Natural killer cell (primary cell): ENCODE results near the gene GSN. TPM values are rescaled to one million over a fixed set of nuclear protein-coding genes. Genes with fewer than 3 reads are reported as not detected.

Source experiments
- ATAC-seq, 3 donors: fragments of 150-1000 bp in 2 of 3; fragments of 200-7000 bp in 1 of 3; cut with Tn5 transposase; 1 replicate in 1 of 3; 2 replicates in 2 of 3; pipeline ENCODE4 v1.10.0; 2021; ENCODE audit warnings: mild to moderate bottlenecking in 2 of 3, moderate library complexity in 2 of 3
- DNase-seq, 2 donors: peaks; one replicate each; pipeline versions ENCODE4 v3.0.0 to v3.0.0-alpha.2; 2013 to 2021; ENCODE audit warnings: mixed read lengths in 1 of 2
- H3K27ac ChIP-seq: one replicate; pipeline ENCODE4 v1.5.1; 2013; ENCODE audit warnings: mild to moderate bottlenecking, low read length
- H3K27me3 ChIP-seq: one replicate; pipeline ENCODE4 v1.6.1; 2013; ENCODE audit warnings: low read length; ENCODE audit not compliant: control insufficient read depth, insufficient read depth
- H3K36me3 ChIP-seq: one replicate; pipeline ENCODE4 v1.6.1; 2013; ENCODE audit warnings: low read length; ENCODE audit not compliant: control insufficient read depth, insufficient read depth
- H3K4me1 ChIP-seq: one replicate; pipeline ENCODE4 v1.6.1; 2013; ENCODE audit warnings: low read length; ENCODE audit not compliant: control insufficient read depth, insufficient read depth
- H3K4me3 ChIP-seq: one replicate; pipeline ENCODE4 v1.5.1; 2013; ENCODE audit warnings: low read length
- H3K9me3 ChIP-seq: one replicate; pipeline ENCODE4 v1.6.1; 2013; ENCODE audit warnings: low read length; ENCODE audit not compliant: control insufficient read depth, insufficient read depth
- H3K27ac Mint-ChIP-seq, 2 donors: one replicate each; pipeline ENCODE4 v1.8.0; 2022; ENCODE audit warnings: mild to moderate bottlenecking in 2 of 2, mixed read lengths in 2 of 2, moderate library complexity in 1 of 2
- H3K27me3 Mint-ChIP-seq, 2 donors: one replicate each; pipeline ENCODE4 v1.8.0; 2022; ENCODE audit warnings: low read depth in 2 of 2, mixed read lengths in 2 of 2
- H3K36me3 Mint-ChIP-seq: one replicate; pipeline ENCODE4 v1.8.0; 2022; ENCODE audit warnings: mixed read lengths
- H3K4me1 Mint-ChIP-seq, 2 donors: one replicate each; pipeline ENCODE4 v1.8.0; 2022; ENCODE audit warnings: mixed read lengths in 2 of 2
- H3K4me3 Mint-ChIP-seq: one replicate; pipeline ENCODE4 v1.8.0; 2022; ENCODE audit warnings: mild to moderate bottlenecking, moderate library complexity, mixed read lengths
- H3K9me3 Mint-ChIP-seq, 2 donors: one replicate each; pipeline ENCODE4 v1.8.0; 2022; ENCODE audit warnings: mixed read lengths in 2 of 2
- CTCF ChIP-seq: fragments of 200-600 bp; IDR thresholded peaks from one replicate; pipeline ENCODE4 v1.8.0; 2022; ENCODE audit warnings: antibody characterized with exemption
- whole genome bisulfite sequencing: methylation state at CpG from one replicate; pipeline ENCODE4 v1.1.7; 2013; ENCODE audit warnings: missing lambda C conversion rate; ENCODE audit not compliant: insufficient coverage; 5-methylcytosine and 5-hydroxymethylcytosine counted together
- intact Hi-C: fragments of 100-400 bp; cut with micrococcal nuclease; formaldehyde crosslinking; loops from one replicate; pipeline ENCODE4 v1.14.2; 2022
- total RNA-seq, 4 donors: library from RNA; stranded (reverse); fragments of 120-200 nt in 1 of 4; gene quantifications; one replicate each; pipeline versions ENCODE4 v1.2.3 to v1.2.4, GENCODE V29; 2013 to 2022

The GSN gene
- total RNA-seq, 3 donors from 2014 or later (not counting 1 experiment from before 2014, with no cell fraction given), result 92.9 to 103 (median 103) TPM

DNA sequence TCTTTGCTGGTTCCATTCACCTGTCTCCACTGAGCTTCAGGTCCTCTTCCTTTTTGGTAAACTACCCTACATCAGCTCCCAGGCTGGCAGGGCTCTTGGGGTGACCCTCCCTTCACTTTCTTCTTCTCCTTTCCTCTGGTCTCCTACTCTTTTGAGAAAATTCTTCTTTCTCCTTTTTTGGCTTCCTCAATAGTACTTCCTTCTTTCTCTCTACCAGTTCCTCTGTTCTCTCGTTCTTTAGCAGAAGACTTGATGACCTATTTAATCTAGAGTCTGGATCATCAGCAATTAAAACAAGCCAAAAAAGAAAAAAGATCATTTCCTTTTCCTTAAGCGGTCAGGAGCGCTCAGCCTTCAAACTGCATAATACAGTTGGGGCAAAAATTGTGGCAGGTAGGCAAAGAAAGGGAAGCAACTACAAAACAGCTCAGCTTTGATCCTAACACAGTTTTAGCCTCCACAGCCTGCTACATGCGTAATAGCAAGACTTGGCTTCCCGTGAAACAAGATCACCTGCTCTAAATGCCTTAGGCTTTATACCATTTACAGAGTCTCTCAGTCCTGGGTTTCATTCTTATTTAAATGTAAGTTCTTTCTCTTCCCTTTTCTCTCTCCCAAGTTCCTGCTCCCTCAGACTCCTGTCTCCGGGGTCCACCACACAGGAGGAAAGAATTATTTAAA is 14.0 kb upstream of the GSN start:
- no peak for TF ChIP-seq CTCF
- Mint-ChIP-seq H3K27ac (no peak overlapping the region), H3K36me3 (no peaks in the 10 kb centered on the region), H3K4me3 (no peak overlapping the region), H3K4me1 (no peaks in the 10 kb centered on the region), H3K9me3 (no peaks in the 10 kb centered on the region), H3K27me3 (peaks cover 2 to 3% of the 10 kb centered on the region in 2 donors)
- ATAC-seq (no peak), DNase-seq (no peak)
- Histone ChIP-seq H3K36me3 (no peaks in the 10 kb centered on the region), H3K9me3 (no peaks in the 10 kb centered on the region), H3K4me3 (no peak overlapping the region), H3K27ac (no peak overlapping the region), H3K27me3 (no peaks in the 10 kb centered on the region), H3K4me1 (no peaks in the 10 kb centered on the region)
- intact Hi-C loops, result no loop called here
- WGBS, result 35% methylated on average over 6 of the region's 6 CpGs

DNA sequence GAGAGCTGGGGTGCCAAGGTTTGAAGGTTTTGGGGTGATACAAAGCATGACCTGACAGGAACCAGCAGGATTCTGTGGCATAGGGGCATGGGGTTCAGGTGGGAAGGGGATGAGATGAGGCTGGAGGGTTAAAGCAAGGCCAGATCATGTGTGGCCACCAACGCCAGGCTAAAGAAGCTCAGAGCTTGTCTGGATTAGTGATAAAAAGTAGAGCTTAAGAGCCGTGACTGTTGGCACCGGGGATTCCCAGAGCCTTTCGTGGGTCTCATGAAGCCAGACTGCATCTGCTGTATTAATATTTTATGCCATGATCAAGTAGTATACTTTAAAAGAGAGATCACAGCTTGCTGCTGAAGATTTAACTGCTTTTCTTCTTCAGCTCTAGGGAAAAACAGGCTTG is 8.5 kb upstream of the GSN start:
- Mint-ChIP-seq H3K4me1 (no peaks in the 10 kb centered on the region), H3K27me3 (peaks cover 2 to 6% of the 10 kb centered on the region in 2 donors), H3K36me3 (no peaks in the 10 kb centered on the region), H3K27ac (no peak overlapping the region), H3K4me3 (no peak overlapping the region), H3K9me3 (no peaks in the 10 kb centered on the region)
- Histone ChIP-seq H3K4me1 (no peaks in the 10 kb centered on the region), H3K27ac (no peak overlapping the region), H3K4me3 (no peak overlapping the region), H3K9me3 (no peaks in the 10 kb centered on the region), H3K36me3 (no peaks in the 10 kb centered on the region), H3K27me3 (no peaks in the 10 kb centered on the region)
- DNase-seq, result no peak
- ATAC-seq, result no peak
- TF ChIP-seq CTCF, result no peak
- 70% methylated on average over 4 of the region's 4 CpGs for WGBS
- intact Hi-C loops, result no loop called here

GRCh38 chr9:121259935-121260334 is 8.0 kb upstream of the GSN start:
- no peak overlapping the region for H3K27ac Mint-ChIP-seq
- ATAC-seq (no peak), DNase-seq (no peak)
- no peaks in the 10 kb centered on the region for H3K4me1 Mint-ChIP-seq
- TF ChIP-seq CTCF, result no peak
- no peak overlapping the region for H3K4me3 Mint-ChIP-seq
- no peaks in the 10 kb centered on the region for H3K27me3 ChIP-seq
- no peaks in the 10 kb centered on the region for H3K36me3 Mint-ChIP-seq
- peaks cover 2 to 6% of the 10 kb centered on the region in 2 donors for H3K27me3 Mint-ChIP-seq
- H3K4me3 ChIP-seq, result no peak overlapping the region
- H3K27ac ChIP-seq, result no peak overlapping the region
- no peaks in the 10 kb centered on the region for H3K9me3 ChIP-seq
- no peaks in the 10 kb centered on the region for H3K36me3 ChIP-seq
- no peaks in the 10 kb centered on the region for H3K9me3 Mint-ChIP-seq
- WGBS, result 81% methylated on average over 5 of the region's 5 CpGs
- H3K4me1 ChIP-seq, result no peaks in the 10 kb centered on the region
- intact Hi-C loops, result no loop called here
